Measurements from ENCODE around the gene ZNF827. TPM values are rescaled to one million over a fixed set of nuclear protein-coding genes. Genes with fewer than 3 reads are reported as not detected.

The ZNF827 gene
- total and polyA plus RNA-seq, 9 of the 15 experiments (the other 6 are each of a cell fraction or from before 2014, with no cell fraction given) = 0.07 to 0.40 TPM; not detected in 7

DNA sequence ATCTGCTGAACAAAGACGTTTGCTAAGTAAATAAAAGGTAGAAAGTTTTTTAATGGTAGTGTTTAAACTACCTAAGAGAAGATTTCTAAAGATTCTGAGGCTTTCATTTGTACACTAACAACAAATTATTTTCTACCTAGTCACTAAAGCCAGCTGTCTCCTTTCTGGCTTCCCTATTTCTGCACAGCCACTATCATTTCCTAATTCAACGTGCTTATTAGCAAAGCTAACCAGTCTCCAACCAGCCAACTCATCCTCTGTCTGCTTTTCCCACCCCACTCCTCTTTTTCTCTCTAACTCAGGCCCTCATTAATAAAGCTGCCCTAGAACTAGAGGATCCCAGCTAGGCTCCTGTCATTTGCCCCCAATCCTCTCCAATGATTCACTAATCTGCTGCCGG, 118.2 kb downstream of the ZNF827 start:
- Histone ChIP-seq H4K20me1 (replicated peaks; ENCODE audit: control insufficient read depth, insufficient read depth, low read length) (no peaks in the 10 kb centered on the region), H2AFZ (ENCODE audit: low read depth, low read length) (no peak overlapping the region), H3K4me3 (no peak overlapping the region), H3K36me3 (ENCODE audit: control insufficient read depth, insufficient read depth, low read length) (no peaks in the 10 kb centered on the region), H3K4me2 (ENCODE audit: insufficient read depth, low read length) (no peak overlapping the region), H3K79me2 (ENCODE audit: control insufficient read depth, insufficient read depth, low read length) (no peaks in the 10 kb centered on the region), H3K9me3 (replicated peaks; ENCODE audit: control insufficient read depth, insufficient read depth, low read depth, low read length) (no peaks in the 10 kb centered on the region), H3K4me1 (replicated peaks in 1 of 2; ENCODE audit: control insufficient read depth in 2 of 2, insufficient read depth in 2 of 2, low read length in 2 of 2) (no peaks in the 10 kb centered on the region), H3K9ac (ENCODE audit: insufficient read depth in 1 of 2, low read depth in 2 of 2, low read length in 2 of 2) (no peak overlapping the region), H3K27ac (ENCODE audit: extremely low read depth, low read depth, low read length) (no peak overlapping the region), H3K9me1 (ENCODE audit: control insufficient read depth, insufficient read depth, low read length) (no peaks in the 10 kb centered on the region), H3K27me3 (ENCODE audit: control insufficient read depth in 2 of 2, insufficient read depth in 2 of 2, low read length in 2 of 2) (peaks cover 2 to 18% of the 10 kb centered on the region in 2 experiments; a peak in 4 of 5 replicates)
- DNase-seq (ENCODE audit: extremely low read depth in 1 of 4, low spot score in 3 of 4) (no peak), FAIRE-seq (no peak), ATAC-seq (no peak)
- in situ Hi-C loops (cut with MboI) (no loop called here), intact Hi-C loops (cut with micrococcal nuclease) (loop anchor here (5.0 kb wide), 1 partner anchor 457 kb away; no protein-coding TSS in a partner anchor)
- 3% methylated on average over 3 of the region's 3 CpGs for WGBS (ENCODE audit: insufficient coverage, low coverage, missing lambda C conversion rate)
- BruUV-seq (replicated peaks) = no TSS peak
- TF ChIP-seq HIVEP1 (CRISPR knock-in tag; IDR thresholded peaks at IDR 0.05) = no peak
- ChIA-PET POLR2A (no interaction called here), CTCF (ENCODE audit: low intra/inter-chr PET ratio) (no interaction called here)

DNA sequence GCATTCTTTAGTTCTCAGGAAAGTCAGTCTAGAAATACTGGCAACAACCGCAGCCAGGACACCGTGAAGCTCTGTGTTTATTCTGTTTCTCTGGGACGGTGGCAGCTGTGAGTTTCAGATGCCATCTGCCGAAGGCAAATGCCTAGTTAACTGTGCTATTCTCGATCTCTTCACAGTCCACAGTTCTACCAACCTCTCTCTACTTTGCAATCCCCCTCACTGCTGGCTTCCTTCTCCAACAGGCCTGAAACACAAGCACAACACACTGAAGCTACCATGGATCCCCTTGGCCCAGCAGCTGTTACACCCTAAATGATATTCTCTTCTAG, 118.8 kb downstream of the ZNF827 start:
- in situ Hi-C loops (cut with MboI) = no loop called here
- FAIRE-seq = no peak

More for the DNA sequence above, 118.8 kb downstream of the ZNF827 start:
- intact Hi-C loops (cut with micrococcal nuclease) = loop anchor here (5.0 kb wide), 1 partner anchor 457 kb away; no protein-coding TSS in a partner anchor
- H3K4me2 ChIP-seq (ENCODE audit: insufficient read depth, low read length) = no peak overlapping the region
- H3K9me1 ChIP-seq (ENCODE audit: control insufficient read depth, insufficient read depth, low read length) = no peaks in the 10 kb centered on the region
- 0% methylated on average over 5 of the region's 5 CpGs for WGBS (ENCODE audit: insufficient coverage, low coverage, missing lambda C conversion rate)
- H3K9ac ChIP-seq (ENCODE audit: insufficient read depth in 1 of 2, low read depth in 2 of 2, low read length in 2 of 2) = no peak overlapping the region
- ATAC-seq (no peak), DNase-seq (ENCODE audit: extremely low read depth in 1 of 4, low spot score in 3 of 4) (no peak)
- peaks cover 2 to 13% of the 10 kb centered on the region in 2 experiments; a peak in 3 of 5 replicates for H3K27me3 ChIP-seq (ENCODE audit: control insufficient read depth in 2 of 2, insufficient read depth in 2 of 2, low read length in 2 of 2)
- no peaks in the 10 kb centered on the region for H4K20me1 ChIP-seq (replicated peaks; ENCODE audit: control insufficient read depth, insufficient read depth, low read length)
- H3K9me3 ChIP-seq (replicated peaks; ENCODE audit: control insufficient read depth, insufficient read depth, low read depth, low read length) = no peaks in the 10 kb centered on the region
- ChIA-PET CTCF (ENCODE audit: low intra/inter-chr PET ratio) (no interaction called here), POLR2A (no interaction called here)
- no peaks in the 10 kb centered on the region for H3K4me1 ChIP-seq (replicated peaks in 1 of 2; ENCODE audit: control insufficient read depth in 2 of 2, insufficient read depth in 2 of 2, low read length in 2 of 2)
- BruUV-seq (replicated peaks) = no TSS peak
- H3K27ac ChIP-seq (ENCODE audit: extremely low read depth, low read depth, low read length) = no peak overlapping the region
- H3K36me3 ChIP-seq (ENCODE audit: control insufficient read depth, insufficient read depth, low read length) = no peaks in the 10 kb centered on the region
- no peaks in the 10 kb centered on the region for H3K79me2 ChIP-seq (ENCODE audit: control insufficient read depth, insufficient read depth, low read length)
- no peak overlapping the region for H2AFZ ChIP-seq (ENCODE audit: low read depth, low read length)
- H3K4me3 ChIP-seq = no peak overlapping the region
- TF ChIP-seq, protein P1, sequence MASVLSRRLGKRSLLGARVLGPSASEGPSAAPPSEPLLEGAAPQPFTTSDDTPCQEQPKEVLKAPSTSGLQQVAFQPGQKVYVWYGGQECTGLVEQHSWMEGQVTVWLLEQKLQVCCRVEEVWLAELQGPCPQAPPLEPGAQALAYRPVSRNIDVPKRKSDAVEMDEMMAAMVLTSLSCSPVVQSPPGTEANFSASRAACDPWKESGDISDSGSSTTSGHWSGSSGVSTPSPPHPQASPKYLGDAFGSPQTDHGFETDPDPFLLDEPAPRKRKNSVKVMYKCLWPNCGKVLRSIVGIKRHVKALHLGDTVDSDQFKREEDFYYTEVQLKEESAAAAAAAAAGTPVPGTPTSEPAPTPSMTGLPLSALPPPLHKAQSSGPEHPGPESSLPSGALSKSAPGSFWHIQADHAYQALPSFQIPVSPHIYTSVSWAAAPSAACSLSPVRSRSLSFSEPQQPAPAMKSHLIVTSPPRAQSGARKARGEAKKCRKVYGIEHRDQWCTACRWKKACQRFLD (CRISPR knock-in tag; IDR thresholded peaks at IDR 0.05) = no peak
- TF ChIP-seq, protein P2, sequence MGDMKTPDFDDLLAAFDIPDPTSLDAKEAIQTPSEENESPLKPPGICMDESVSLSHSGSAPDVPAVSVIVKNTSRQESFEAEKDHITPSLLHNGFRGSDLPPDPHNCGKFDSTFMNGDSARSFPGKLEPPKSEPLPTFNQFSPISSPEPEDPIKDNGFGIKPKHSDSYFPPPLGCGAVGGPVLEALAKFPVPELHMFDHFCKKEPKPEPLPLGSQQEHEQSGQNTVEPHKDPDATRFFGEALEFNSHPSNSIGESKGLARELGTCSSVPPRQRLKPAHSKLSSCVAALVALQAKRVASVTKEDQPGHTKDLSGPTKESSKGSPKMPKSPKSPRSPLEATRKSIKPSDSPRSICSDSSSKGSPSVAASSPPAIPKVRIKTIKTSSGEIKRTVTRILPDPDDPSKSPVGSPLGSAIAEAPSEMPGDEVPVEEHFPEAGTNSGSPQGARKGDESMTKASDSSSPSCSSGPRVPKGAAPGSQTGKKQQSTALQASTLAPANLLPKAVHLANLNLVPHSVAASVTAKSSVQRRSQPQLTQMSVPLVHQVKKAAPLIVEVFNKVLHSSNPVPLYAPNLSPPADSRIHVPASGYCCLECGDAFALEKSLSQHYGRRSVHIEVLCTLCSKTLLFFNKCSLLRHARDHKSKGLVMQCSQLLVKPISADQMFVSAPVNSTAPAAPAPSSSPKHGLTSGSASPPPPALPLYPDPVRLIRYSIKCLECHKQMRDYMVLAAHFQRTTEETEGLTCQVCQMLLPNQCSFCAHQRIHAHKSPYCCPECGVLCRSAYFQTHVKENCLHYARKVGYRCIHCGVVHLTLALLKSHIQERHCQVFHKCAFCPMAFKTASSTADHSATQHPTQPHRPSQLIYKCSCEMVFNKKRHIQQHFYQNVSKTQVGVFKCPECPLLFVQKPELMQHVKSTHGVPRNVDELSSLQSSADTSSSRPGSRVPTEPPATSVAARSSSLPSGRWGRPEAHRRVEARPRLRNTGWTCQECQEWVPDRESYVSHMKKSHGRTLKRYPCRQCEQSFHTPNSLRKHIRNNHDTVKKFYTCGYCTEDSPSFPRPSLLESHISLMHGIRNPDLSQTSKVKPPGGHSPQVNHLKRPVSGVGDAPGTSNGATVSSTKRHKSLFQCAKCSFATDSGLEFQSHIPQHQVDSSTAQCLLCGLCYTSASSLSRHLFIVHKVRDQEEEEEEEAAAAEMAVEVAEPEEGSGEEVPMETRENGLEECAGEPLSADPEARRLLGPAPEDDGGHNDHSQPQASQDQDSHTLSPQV (IDR thresholded peaks at IDR 0.05) = no peak
- TF ChIP-seq STAG1 (CRISPR knock-in tag; IDR thresholded peaks at IDR 0.05; ENCODE audit: borderline replicate concordance) (no peak), MED1 (CRISPR knock-in tag; IDR thresholded peaks at IDR 0.05; ENCODE audit: borderline replicate concordance) (no peak), ZNF217 (CRISPR knock-in tag; IDR thresholded peaks at IDR 0.05) (no peak)

Measured in K562 (cell line).